ENCODE measurements around the gene IFNL4.

DNA sequence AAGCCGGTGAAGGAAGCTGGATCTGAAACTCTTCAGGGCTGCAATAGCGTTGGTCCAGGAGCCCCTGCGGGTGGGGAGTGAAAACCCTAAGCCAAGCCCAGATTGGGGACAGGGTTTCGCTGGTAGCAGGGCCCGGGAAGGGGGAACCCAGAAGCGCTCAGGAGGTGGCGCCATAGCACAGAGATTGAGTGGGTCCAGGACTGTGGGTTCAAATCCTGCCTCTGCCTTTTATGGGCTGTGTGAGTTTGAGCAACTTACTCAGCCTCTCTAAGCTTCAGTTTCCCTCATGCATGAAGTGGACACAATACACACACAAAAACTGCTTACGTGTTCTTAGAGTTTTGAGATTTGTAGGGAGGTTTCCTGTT lies 36.3 kb downstream of the IFNL4 start:
- TF ChIP-seq POLR2A (IDR thresholded peaks at IDR 0.05): no peak
- TF ChIP-seq, protein P1, sequence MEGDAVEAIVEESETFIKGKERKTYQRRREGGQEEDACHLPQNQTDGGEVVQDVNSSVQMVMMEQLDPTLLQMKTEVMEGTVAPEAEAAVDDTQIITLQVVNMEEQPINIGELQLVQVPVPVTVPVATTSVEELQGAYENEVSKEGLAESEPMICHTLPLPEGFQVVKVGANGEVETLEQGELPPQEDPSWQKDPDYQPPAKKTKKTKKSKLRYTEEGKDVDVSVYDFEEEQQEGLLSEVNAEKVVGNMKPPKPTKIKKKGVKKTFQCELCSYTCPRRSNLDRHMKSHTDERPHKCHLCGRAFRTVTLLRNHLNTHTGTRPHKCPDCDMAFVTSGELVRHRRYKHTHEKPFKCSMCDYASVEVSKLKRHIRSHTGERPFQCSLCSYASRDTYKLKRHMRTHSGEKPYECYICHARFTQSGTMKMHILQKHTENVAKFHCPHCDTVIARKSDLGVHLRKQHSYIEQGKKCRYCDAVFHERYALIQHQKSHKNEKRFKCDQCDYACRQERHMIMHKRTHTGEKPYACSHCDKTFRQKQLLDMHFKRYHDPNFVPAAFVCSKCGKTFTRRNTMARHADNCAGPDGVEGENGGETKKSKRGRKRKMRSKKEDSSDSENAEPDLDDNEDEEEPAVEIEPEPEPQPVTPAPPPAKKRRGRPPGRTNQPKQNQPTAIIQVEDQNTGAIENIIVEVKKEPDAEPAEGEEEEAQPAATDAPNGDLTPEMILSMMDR (IDR thresholded peaks at IDR 0.05): peak in 1 of 6 experiments; percentile 44
